Neural progenitor cell (in vitro differentiated cells): ENCODE results near the gene SH3GL1. TPM values are rescaled to one million over a fixed set of nuclear protein-coding genes. Genes with fewer than 3 reads are reported as not detected.

Source experiments
- DNase-seq: peaks from one replicate; pipeline ENCODE4 v3.0.0-alpha.2; 2016; ENCODE audit warnings: low spot score
- H2AFZ ChIP-seq: fragments of 200-600 bp; sonication (generic); replicated peaks from 2 replicates; pipeline ENCODE4 v1.6.1; 2016; ENCODE audit warnings: antibody characterized with exemption
- H3F3A ChIP-seq: fragments of 200-600 bp; sonication (generic); 2 replicates; pipeline ENCODE4 v1.6.1; 2016; ENCODE audit warnings: antibody characterized with exemption, low read depth
- H3K27ac ChIP-seq: fragments of 200-600 bp; sonication (generic); 2 replicates; pipeline ENCODE4 v1.5.1; 2016; ENCODE audit warnings: mild to moderate bottlenecking
- H3K27me3 ChIP-seq: fragments of 200-600 bp; sonication (generic); 2 replicates; pipeline ENCODE4 v1.6.1; 2016; ENCODE audit warnings: mild to moderate bottlenecking, moderate library complexity
- H3K36me3 ChIP-seq: fragments of 200-600 bp; sonication (generic); 2 replicates; pipeline ENCODE4 v1.5.1; 2016
- H3K4me1 ChIP-seq: fragments of 200-600 bp; sonication (generic); 2 replicates; pipeline ENCODE4 v1.6.1; 2016; ENCODE audit warnings: mixed run types
- H3K4me2 ChIP-seq: fragments of 200-600 bp; sonication (generic); 2 replicates; pipeline ENCODE4 v1.6.1; 2016
- H3K4me3 ChIP-seq: fragments of 200-600 bp; sonication (generic); 2 replicates; pipeline ENCODE4 v1.5.1; 2016
- H3K79me2 ChIP-seq: fragments of 200-600 bp; sonication (generic); 2 replicates; pipeline ENCODE4 v1.6.1; 2016; ENCODE audit warnings: low read depth
- H3K9ac ChIP-seq: fragments of 200-600 bp; sonication (generic); 2 replicates; pipeline ENCODE4 v1.6.1; 2016
- H3K9me3 ChIP-seq: fragments of 200-600 bp; sonication (generic); 2 replicates; pipeline ENCODE4 v1.5.1; 2016; ENCODE audit warnings: low read depth
- H4K20me1 ChIP-seq: fragments of 200-600 bp; sonication (generic); 2 replicates; pipeline ENCODE4 v1.6.1; 2016; ENCODE audit warnings: low read depth
- H3K27ac Mint-ChIP-seq: 3 replicates; pipeline ENCODE4 v1.8.0; 2021; ENCODE audit warnings: mixed read lengths
- H3K27me3 Mint-ChIP-seq: 2 replicates; pipeline ENCODE4 v1.8.0; 2022; ENCODE audit warnings: low read depth, mild to moderate bottlenecking, inconsistent platforms, moderate library complexity, mixed read lengths; ENCODE audit not compliant: insufficient read depth
- H3K36me3 Mint-ChIP-seq: 3 replicates; pipeline ENCODE4 v1.8.0; 2021; ENCODE audit warnings: mixed read lengths
- H3K4me1 Mint-ChIP-seq: 3 replicates; pipeline ENCODE4 v1.8.0; 2021; ENCODE audit warnings: mixed read lengths
- H3K4me3 Mint-ChIP-seq: 3 replicates; pipeline ENCODE4 v1.8.0; 2021; ENCODE audit warnings: mild to moderate bottlenecking, moderate library complexity, mixed read lengths
- H3K9me3 Mint-ChIP-seq: 3 replicates; pipeline ENCODE4 v1.8.0; 2020; ENCODE audit warnings: mixed read lengths
- EZH2 ChIP-seq: fragments of 200-600 bp; sonication (generic); IDR thresholded peaks from 2 replicates; pipeline ENCODE4 v1.6.1; 2017; ENCODE audit warnings: antibody characterized with exemption, mild to moderate bottlenecking, moderate library complexity
- EZH2phosphoT487 ChIP-seq: fragments of 200-600 bp; sonication (generic); IDR thresholded peaks from 2 replicates; pipeline ENCODE4 v1.6.1; 2017; ENCODE audit warnings: antibody characterized with exemption
- total RNA-seq: library from RNA; depleted of rRNA; stranded (reverse); fragments of >200 nt; gene quantifications from 2 replicates; pipeline ENCODE4 v1.2.3, GENCODE V29; 2015; ENCODE audit warnings: low replicate concordance
- TF ChIP-seq, protein P1 (sequence below): fragments of 200-600 bp; sonication (generic); IDR thresholded peaks from 2 replicates; pipeline ENCODE4 v1.5.1; 2017; ENCODE audit warnings: antibody characterized with exemption, mild to moderate bottlenecking

Gene SH3GL1
- total RNA-seq, 1 donor from 2014 or later: 25.3 TPM

DNA sequence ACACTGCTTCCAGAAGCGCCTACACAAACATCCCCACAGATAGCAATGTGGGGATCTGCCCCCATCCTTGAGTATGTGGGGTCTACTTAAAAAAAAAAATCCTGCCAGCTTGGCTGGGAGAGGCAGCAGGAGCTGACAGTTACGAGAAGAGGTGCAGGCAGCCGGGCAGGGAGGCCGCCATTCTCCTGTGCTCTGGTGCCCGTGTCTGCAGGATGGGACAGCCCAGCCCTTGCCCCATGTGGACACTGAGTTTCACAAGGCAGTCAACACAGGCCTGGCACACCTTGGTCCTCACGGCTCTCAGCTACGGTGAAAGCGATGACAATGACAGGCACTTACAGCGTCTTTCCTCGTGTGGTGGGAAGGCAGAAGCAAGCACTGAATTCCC lies 33.0 kb downstream of the SH3GL1 start:
- H3F3A ChIP-seq: peaks cover 32% of the 10 kb centered on the region
- no peak overlapping the region for H3K27ac ChIP-seq
- H3K27ac Mint-ChIP-seq: no peak overlapping the region
- TF ChIP-seq, protein P1, sequence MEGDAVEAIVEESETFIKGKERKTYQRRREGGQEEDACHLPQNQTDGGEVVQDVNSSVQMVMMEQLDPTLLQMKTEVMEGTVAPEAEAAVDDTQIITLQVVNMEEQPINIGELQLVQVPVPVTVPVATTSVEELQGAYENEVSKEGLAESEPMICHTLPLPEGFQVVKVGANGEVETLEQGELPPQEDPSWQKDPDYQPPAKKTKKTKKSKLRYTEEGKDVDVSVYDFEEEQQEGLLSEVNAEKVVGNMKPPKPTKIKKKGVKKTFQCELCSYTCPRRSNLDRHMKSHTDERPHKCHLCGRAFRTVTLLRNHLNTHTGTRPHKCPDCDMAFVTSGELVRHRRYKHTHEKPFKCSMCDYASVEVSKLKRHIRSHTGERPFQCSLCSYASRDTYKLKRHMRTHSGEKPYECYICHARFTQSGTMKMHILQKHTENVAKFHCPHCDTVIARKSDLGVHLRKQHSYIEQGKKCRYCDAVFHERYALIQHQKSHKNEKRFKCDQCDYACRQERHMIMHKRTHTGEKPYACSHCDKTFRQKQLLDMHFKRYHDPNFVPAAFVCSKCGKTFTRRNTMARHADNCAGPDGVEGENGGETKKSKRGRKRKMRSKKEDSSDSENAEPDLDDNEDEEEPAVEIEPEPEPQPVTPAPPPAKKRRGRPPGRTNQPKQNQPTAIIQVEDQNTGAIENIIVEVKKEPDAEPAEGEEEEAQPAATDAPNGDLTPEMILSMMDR: no peak
- TF ChIP-seq EZH2phosphoT487 (no peak), EZH2 (no peak)
- no peak overlapping the region for H3K4me2 ChIP-seq
- no peak overlapping the region for H2AFZ ChIP-seq
- peaks cover 17% of the 10 kb centered on the region for H3K4me1 ChIP-seq
- H3K36me3 Mint-ChIP-seq: peaks cover 2% of the 10 kb centered on the region
- H3K4me1 Mint-ChIP-seq: peaks cover 22% of the 10 kb centered on the region
- no peak overlapping the region for H3K4me3 Mint-ChIP-seq
- no peaks in the 10 kb centered on the region for H3K9me3 ChIP-seq
- no peaks in the 10 kb centered on the region for H3K27me3 ChIP-seq
- peaks cover 61% of the 10 kb centered on the region for H4K20me1 ChIP-seq
- peaks cover 28% of the 10 kb centered on the region for H3K79me2 ChIP-seq
- DNase-seq: no peak
- H3K4me3 ChIP-seq: no peak overlapping the region
- no peak overlapping the region for H3K9ac ChIP-seq
- H3K9me3 Mint-ChIP-seq: no peaks in the 10 kb centered on the region
- H3K27me3 Mint-ChIP-seq: peaks cover 3% of the 10 kb centered on the region
- no peaks in the 10 kb centered on the region for H3K36me3 ChIP-seq

DNA sequence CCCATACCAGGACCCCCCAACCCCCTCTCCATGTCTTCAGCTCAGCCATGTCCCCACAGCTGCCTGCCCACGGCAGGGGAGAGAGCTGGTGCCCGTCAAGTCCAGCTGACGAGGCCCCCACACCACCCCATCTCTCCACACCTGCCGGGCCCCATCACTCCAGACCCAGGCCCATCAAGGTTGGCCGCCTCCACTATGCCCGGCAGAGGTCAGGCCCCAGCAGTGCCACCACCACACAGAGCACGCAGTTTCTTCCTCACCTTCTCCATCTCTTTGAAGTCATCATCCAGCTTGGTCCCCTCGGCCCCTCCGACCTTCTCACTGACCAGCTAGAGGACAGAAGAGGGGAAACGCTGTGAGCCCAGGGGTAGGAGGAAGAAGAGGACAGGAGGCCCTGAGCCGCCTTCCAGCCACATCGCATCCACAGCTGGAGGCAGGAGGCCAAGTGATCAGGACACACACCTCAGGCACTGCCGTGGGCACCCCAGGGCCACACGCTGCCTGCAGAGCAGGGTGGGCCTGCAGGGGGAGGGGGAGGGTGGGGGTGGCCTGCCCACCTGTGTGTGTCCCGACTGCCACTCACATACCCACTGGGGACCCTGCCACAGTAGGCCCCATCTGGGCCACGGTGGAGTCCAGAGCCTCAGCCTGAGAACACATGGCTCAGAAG lies 33.5 kb downstream of the SH3GL1 start:
- no peak overlapping the region for H3K4me3 ChIP-seq
- H3K36me3 ChIP-seq: no peaks in the 10 kb centered on the region
- Mint-ChIP-seq H3K27me3 (peaks cover 3% of the 10 kb centered on the region), H3K27ac (no peak overlapping the region), H3K9me3 (no peaks in the 10 kb centered on the region), H3K4me3 (peak overlapping the region; percentile 46), H3K4me1 (peaks cover 24% of the 10 kb centered on the region), H3K36me3 (peaks cover 4% of the 10 kb centered on the region)
- H3K9me3 ChIP-seq: no peaks in the 10 kb centered on the region
- TF ChIP-seq EZH2phosphoT487: no peak
- no peak for TF ChIP-seq EZH2
- TF ChIP-seq, protein P1: no peak
- peaks cover 17% of the 10 kb centered on the region for H3K4me1 ChIP-seq
- H3K79me2 ChIP-seq: peaks cover 23% of the 10 kb centered on the region
- peaks cover 56% of the 10 kb centered on the region for H4K20me1 ChIP-seq
- H3K9ac ChIP-seq: no peak overlapping the region
- DNase-seq: no peak
- no peak overlapping the region for H2AFZ ChIP-seq
- no peak overlapping the region for H3K4me2 ChIP-seq
- no peak overlapping the region for H3K27ac ChIP-seq
- H3F3A ChIP-seq: peaks cover 37% of the 10 kb centered on the region
- no peaks in the 10 kb centered on the region for H3K27me3 ChIP-seq

DNA sequence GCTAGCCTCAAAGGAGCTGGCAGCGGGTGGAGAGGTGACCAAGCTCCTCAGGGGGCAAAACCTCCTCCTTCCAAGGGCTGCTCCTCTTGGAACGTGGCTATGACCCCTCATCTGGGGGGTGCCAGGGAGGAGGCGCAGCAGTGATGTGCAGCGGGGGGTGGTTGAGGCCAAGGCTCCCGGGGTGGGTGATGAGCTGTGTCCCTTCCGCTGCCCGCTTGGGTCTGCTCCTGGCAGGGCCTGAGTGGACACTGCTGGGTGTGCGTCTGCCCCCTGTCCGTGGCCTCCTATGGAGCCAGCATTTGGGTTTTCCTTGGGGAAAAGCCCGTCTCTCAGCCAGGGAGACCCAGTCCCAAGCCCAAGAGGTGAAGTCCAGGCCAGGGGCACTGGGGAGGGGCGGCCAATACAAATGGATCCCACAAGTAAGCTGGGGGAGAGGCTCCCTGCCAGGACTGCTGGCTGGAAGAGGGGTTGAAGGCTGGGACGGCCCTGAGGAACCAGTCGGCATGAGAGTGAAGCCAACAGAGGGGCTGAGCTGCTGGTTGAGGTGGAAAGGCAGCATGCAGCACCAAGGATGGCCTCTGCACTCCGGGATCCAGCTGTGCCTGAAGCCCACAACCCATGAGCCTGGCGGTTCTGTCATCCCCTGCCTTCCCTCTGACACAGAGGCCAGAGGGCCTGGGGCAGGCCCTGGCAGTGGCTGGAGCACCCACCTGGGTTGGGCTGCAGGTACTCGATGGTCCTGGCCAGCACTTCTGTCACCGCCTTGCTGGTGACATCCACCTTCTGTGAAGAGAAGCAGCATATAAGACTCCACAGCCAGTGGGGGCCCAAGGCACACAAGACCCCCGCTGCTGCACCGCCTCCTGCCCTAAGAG lies 34.3 kb downstream of the SH3GL1 start:
- H3K9me3 ChIP-seq: no peaks in the 10 kb centered on the region
- Mint-ChIP-seq H3K4me3 (no peak overlapping the region), H3K4me1 (peaks cover 23% of the 10 kb centered on the region), H3K27me3 (peaks cover 4% of the 10 kb centered on the region), H3K36me3 (peaks cover 4% of the 10 kb centered on the region), H3K27ac (no peak overlapping the region), H3K9me3 (no peaks in the 10 kb centered on the region)
- no peak overlapping the region for H2AFZ ChIP-seq
- no peak overlapping the region for H3K4me2 ChIP-seq
- no peak for DNase-seq
- H3F3A ChIP-seq: peaks cover 37% of the 10 kb centered on the region
- no peak overlapping the region for H3K27ac ChIP-seq
- H4K20me1 ChIP-seq: peaks cover 51% of the 10 kb centered on the region
- no peak overlapping the region for H3K9ac ChIP-seq
- peaks cover 19% of the 10 kb centered on the region for H3K79me2 ChIP-seq
- H3K4me3 ChIP-seq: no peak overlapping the region
- no peak for TF ChIP-seq EZH2
- TF ChIP-seq, protein P1: no peak
- TF ChIP-seq EZH2phosphoT487: no peak
- H3K27me3 ChIP-seq: no peaks in the 10 kb centered on the region
- no peaks in the 10 kb centered on the region for H3K36me3 ChIP-seq
- peaks cover 20% of the 10 kb centered on the region for H3K4me1 ChIP-seq
